HL-60/S4 treated with retinoic acid at 250 ng/mL for 4 days and 3 days (cell line): ENCODE results near the gene PDE10A.
"Not testable (repeated sequence)": the region's sequence is repeated elsewhere in the genome, so short reads cannot be mapped to it uniquely, and the experiment has no call there.

Experiments
- in situ Hi-C: fragments of 300-500 bp; cut with MboI; formaldehyde crosslinking; loops from 2 replicates; pipeline ENCODE4 v1.7.0; 2022; ENCODE audit warnings: low sequenced_read_pairs

Gene PDE10A

GRCh38 chr6:165486183-165487137 is 176.6 kb downstream of the PDE10A start:
- in situ Hi-C loops, result no loop called here

DNA sequence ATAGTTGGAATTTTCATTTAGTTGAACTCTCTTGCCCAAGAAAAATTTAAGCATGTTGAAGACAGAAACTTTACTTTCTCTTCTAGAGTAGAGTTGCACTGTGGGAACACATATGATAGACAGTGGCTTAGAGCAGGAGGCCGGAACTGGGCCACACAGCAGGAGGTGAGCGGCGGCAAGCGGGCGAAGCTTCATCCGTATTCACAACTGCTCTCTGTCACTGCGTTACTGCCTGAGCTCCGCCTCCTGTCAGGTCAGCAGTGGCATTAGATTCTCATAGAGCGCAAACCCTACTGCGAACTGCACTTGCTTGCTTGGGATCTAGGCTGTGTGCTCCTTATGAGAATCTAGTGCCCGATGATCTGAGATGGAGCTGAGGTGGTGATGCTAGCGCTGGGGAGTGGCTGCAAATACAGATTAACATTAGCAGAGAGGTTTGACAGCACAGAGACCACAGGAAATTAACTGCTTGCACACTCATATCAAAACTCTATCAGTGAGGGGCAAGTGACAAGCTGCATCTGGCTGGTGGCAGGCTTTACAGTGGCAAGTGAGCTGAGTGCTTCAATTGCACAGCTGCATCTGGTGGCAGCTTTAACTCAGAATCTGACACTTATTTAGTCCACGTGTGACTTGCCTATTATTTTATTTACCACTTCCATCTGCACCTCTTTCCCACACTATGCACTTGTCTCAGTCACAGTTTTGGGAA is 178.7 kb downstream of the PDE10A start:
- in situ Hi-C loops, result no loop called here

DNA sequence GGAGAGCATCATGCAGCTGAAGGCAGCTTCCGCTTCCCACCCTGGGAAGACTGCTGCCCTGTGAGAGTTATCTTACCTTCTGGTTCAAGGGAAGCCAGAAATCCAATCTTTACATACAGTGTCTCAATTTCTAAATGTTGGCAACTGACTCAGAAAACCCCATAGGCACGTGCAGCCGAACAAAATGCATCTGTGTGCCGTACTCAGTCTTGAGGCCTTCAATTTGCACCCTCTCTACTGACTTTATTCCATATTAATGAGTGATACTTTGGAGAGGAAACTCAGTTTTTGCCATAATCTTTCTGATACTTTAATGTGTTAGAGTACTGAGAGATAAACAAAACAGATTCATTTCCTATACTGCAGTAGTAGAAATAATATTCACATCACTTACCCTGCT is 181.1 kb downstream of the PDE10A start:
- in situ Hi-C loops, result no loop called here

DNA sequence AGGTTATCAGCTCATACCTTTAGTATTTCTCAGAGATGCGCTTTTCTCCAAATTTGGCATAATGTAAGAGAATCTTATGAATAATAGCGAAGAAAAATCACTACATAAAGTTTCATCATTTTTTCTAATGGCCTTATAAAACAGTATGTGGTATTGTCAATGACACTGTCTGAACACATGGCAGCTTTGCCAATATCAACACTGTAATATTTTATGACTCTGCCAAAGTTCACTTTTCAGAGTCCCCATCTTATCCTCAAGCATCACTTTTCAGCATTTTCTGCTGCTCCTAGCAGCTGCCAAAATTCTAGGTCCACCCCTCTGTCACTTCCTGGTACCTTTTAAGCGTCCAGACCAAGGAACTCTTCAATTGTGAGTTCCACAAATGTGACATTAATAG is 182.1 kb downstream of the PDE10A start:
- in situ Hi-C loops, result no loop called here

- in situ Hi-C loops, result no loop called here
Measured at GRCh38 chr6:165478581-165478980, 184.5 kb downstream of the PDE10A start.

DNA sequence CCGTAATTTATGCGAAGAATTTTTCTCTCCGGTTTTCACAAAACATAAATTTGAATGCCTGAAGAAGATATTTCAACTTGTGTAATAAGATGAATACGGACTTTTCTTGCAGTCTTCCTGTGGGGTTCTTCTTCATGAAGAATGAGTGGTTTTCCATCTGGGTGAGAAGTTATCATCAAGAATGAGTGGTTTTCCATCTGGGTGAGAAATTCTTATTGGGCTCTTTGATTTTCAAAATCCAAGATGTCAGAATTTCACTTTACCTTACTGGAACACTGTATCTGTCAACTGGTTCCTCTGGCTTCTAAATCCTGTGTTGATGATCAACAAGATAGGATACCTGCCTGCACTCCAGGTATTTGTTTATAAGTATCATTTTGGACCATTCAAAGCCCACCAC is 193.6 kb downstream of the PDE10A start:
- in situ Hi-C loops, result no loop called here

DNA sequence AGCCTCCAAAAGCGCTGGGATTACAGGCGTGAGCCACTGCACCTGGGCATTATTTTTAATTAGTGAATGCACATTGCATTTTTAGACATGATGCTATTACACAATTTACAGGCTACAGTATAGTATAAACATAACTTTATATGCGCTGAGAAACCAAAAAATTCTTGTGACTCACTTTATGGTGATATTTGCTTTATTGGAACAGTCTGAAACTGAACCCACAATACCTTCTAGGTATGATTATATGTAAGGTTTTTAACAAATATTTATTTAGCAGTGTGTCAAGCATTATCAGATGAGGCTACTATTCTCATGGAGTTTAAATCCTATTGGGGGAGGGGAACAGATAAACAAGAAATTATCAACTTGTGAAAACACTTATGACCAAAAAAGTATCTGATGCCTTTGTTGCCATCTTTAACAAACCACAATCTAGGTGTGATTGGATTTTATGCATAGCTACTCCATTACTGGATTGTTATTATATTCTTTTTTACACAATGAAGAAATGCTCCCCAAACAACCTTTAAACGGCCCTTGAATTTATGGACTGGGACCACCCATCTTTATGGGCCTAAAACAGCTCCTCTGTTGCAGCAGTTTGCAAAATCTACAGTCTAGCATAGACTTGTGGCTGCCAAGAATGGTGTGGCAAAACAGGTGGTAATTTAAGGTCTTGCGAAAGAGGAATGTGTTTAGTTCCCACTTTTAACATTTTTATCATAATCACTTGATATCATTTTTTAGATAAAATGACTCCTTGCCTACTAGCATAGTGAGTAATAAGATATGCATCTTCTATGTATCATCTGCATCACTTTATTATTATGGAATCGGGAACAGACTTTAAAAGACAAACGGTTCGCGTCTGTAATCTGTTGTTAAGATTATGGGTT is 194.5 kb downstream of the PDE10A start:
- in situ Hi-C loops, result no loop called here

DNA sequence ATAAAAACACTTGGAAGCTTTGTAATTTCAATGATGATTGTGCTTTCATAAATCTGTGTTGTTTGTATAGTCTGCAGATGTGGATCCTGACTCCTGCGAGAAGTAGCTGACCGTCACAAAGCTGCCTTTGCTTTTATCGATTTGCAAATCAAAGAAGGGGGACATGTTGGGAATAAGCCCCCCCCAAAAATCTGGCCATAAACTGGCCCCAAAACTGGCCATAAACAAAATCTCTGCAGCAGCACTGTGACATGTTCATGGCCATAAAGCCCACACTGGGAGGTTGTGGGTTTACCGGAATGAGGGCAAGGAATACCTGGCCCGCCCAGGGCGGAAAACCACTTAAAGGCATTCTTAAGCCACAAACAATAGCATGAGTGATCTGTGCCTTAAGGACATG is 199.5 kb downstream of the PDE10A start:
- in situ Hi-C loops, result not testable (repeated sequence)

DNA sequence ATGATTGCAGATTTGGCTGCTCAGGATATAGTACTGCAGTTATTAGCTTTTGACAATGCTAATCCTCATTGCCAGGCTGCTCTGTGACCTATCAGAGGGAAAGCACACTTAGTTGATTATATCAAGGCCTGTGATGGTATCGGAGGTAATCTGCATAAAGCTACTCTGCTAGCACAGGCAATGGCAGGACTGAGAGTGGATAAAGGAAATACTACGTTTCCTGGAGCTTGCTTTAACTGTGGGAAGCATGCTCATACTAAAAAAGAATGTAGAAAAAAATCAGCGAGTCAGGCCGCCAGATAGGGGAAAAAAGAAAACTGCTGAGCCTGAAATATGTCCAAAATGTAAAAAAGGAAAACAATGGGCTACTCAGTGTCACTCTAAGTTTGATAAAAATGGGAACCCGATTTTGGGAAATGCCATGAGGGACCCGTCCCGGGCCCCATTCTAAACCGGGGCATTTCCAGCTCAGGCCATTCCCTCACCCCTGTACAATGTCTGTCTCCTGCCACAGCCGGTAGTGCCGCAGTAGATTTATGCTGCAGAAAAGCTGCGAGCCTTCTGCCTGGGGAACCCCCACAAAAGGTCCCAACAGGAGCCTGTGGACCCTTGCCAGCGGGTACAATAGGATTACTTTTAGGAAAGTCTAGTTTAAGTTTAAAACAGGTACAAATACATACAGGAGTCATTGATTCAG is 203.3 kb downstream of the PDE10A start:
- in situ Hi-C loops, result not testable (repeated sequence)

DNA sequence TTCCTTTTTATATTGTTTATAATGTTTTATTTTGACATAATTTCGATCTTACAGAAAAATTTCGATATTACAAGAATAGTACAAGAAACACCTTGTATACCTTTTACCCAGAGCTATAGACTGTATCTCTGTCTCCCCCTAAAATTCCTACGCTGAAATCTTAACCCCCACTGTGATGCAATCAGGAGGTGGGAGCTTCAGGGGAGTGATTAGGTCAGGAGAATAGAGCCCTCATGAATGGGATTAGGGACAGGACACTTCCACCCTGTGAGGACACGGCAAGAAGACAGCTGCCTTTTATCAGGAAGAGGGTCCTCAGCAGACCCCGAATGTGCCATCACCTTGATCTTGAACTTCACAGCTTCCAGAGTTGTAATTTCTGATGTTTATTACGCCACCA is 204.9 kb downstream of the PDE10A start:
- in situ Hi-C loops, result no loop called here

GRCh38 chr6:165456286-165456685 is 206.8 kb downstream of the PDE10A start:
- in situ Hi-C loops, result no loop called here

DNA sequence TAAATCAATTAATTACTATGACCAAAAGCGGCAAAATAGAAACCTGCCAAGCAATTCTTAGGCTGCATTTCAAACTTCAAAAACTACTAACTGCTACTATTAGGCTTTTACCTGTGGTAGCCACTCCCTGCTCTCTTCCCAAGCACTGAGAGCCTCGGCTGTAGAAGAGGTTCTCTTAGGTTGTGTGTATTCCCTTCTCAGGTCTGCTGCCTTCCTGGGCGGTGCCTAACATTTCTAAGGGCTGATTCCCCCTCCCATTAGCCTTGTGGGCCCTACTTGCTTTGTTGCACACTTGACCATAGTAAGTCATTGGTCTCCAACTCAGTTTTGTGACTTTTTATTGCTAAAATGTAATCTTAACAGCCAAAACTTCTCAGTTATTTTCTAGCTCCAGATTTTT is 207.6 kb downstream of the PDE10A start:
- in situ Hi-C loops, result no loop called here

DNA sequence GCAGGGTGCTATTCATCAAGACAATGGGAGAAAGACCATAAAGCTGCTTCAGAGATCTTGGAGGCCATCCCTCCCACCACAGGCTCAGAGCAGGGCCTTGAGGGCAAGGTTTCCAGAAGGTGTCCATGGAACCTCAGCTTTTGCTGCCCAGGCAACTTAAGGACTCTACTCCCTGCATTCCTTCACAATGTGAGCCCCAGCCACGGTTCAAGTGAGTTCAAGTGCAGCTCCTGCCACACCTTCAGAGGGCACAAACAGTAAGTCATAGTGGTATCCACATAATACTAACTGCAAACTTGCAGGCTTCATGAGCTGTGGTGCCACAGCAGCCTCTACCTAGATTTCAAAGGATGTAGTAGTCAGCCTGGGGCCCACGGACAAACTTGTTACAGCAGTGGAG is 209.6 kb downstream of the PDE10A start:
- in situ Hi-C loops, result no loop called here

GRCh38 chr6:165451838-165452237 is 211.2 kb downstream of the PDE10A start:
- in situ Hi-C loops, result no loop called here

- in situ Hi-C loops, result no loop called here
Measured at GRCh38 chr6:165448210-165448609, 214.8 kb downstream of the PDE10A start.

DNA sequence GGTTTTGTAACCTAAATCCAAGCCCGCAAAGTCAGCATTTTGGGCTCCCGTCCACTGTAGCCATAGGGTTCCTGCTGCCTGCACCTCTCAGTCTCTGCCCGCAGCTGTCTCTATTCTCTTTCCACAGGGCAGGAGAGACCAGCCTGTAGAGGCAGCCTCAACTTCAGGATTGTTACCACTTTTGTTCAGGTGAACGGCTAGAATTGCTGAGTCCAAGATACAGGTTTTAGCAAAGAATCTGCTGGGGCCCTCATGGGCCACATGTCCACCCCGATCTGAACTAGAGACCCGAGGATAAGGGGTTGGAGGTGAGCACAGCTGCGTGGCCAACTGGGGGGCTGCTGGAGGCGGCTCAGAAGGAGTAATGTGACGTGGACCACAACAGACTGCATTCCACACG is 215.9 kb downstream of the PDE10A start:
- in situ Hi-C loops, result no loop called here

- in situ Hi-C loops, result no loop called here
Measured at GRCh38 chr6:165446331-165446730, 216.7 kb downstream of the PDE10A start.

DNA sequence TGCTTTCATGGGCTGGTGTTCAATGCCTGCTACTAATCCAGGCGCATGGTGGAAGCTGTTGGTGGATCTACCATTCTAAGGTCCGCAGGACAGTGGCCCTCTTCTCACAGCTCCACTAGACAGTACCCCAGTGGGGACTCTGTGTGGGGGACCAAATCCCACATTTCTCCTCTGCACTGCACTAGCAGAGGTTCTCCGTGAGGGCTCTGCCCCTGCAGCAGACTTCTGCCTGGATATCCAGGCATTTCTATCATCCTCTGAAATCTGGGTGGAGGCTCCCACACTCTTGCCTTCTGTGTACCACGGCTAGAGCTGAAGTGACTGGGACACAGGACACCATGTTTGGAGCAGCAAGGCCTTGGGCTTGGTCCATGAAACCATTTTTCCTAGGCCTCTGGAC is 219.6 kb downstream of the PDE10A start:
- in situ Hi-C loops, result no loop called here

DNA sequence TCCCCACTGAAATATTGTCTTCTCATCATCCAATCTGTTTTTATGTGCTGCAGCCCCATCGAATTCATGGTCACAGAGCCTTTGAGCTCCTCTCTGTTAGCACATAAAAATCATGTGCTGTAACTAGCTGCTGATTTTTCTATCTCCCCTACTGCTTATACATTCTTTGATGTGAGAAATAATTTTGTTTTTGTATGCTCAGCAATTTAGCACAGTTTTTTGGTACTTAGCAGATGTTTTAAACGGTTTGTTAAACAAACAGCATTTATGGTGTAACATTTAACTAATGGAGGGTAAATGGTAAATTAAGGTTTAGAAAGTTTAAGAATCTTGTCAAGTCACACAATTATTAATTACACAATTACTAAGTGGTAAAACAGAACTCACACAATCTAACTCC is 221.9 kb downstream of the PDE10A start:
- in situ Hi-C loops, result no loop called here

GRCh38 chr6:165439928-165440554 is 223.0 kb downstream of the PDE10A start:
- in situ Hi-C loops, result no loop called here
